PC-9 (cell line): ENCODE data around the gene FAM53C. TPM values are rescaled to one million over a fixed set of nuclear protein-coding genes. Genes with fewer than 3 reads are reported as not detected.

Experiments used
- BruUV-seq: library from RNA; stranded (reverse); fragments of 400-500 nt; replicated peaks from 2 replicates; lab custom pipeline; 2021; lab: Mats Ljungman, UMichigan
- CTCF ChIA-PET: fragments of 300-600 bp; sonication (Branson Sonifier 250); formaldehyde crosslinking; loops from one replicate; lab custom pipeline; 2022; ENCODE audit warnings: antibody characterized with exemption; lab: Charles Lee
- POLR2A ChIA-PET: fragments of 300-600 bp; sonication (Branson Sonifier 250); formaldehyde crosslinking; loops from one replicate; lab custom pipeline; 2022; ENCODE audit warnings: antibody characterized with exemption; ENCODE audit not compliant: unreplicated experiment; lab: Charles Lee
- DNase-seq, 2 experiments: peaks; one replicate each; pipeline versions ENCODE4 v3.0.0 to v3.0.0-alpha.2; 2015 to 2022; ENCODE audit warnings: mixed read lengths in 1 of 2
- H2AFZ ChIP-seq: fragments of 200-600 bp; sonication (generic); 2 replicates; pipeline ENCODE4 v1.8.1; 2017; ENCODE audit warnings: antibody characterized with exemption
- H3F3A ChIP-seq: fragments of 200-600 bp; sonication (generic); 2 replicates; pipeline ENCODE4 v1.8.1; 2017; ENCODE audit warnings: antibody characterized with exemption, mild to moderate bottlenecking, low read depth; ENCODE audit not compliant: insufficient read depth
- H3K27ac ChIP-seq: fragments of 200-600 bp; sonication (generic); 2 replicates; pipeline ENCODE4 v1.6.1; 2016; ENCODE audit warnings: mixed run types
- H3K27me3 ChIP-seq: fragments of 200-600 bp; sonication (generic); 2 replicates; pipeline ENCODE4 v1.6.1; 2016; ENCODE audit warnings: low read depth, mixed run types; ENCODE audit not compliant: insufficient read depth
- H3K36me3 ChIP-seq: fragments of 200-600 bp; sonication (generic); 2 replicates; pipeline ENCODE4 v1.6.1; 2016; ENCODE audit warnings: low read depth, mixed run types
- H3K4me1 ChIP-seq: fragments of 200-600 bp; sonication (generic); replicated peaks from 2 replicates; pipeline ENCODE4 v1.6.1; 2016; ENCODE audit warnings: mixed run types; ENCODE audit not compliant: insufficient read depth
- H3K4me2 ChIP-seq: fragments of 200-600 bp; sonication (generic); 2 replicates; pipeline ENCODE4 v1.6.1; 2017; ENCODE audit warnings: mixed run types
- H3K4me3 ChIP-seq: fragments of 200-600 bp; sonication (generic); 2 replicates; pipeline ENCODE4 v1.6.1; 2016; ENCODE audit warnings: mixed run types
- H3K79me2 ChIP-seq: fragments of 200-600 bp; sonication (generic); 2 replicates; pipeline ENCODE4 v1.6.1; 2017; ENCODE audit warnings: low read depth, mixed run types
- H3K9me2 ChIP-seq: fragments of 200-600 bp; sonication (generic); 2 replicates; pipeline ENCODE4 v1.8.1; 2017; ENCODE audit warnings: mild to moderate bottlenecking; ENCODE audit not compliant: insufficient read depth
- H3K9me3 ChIP-seq: fragments of 200-600 bp; sonication (generic); 2 replicates; pipeline ENCODE4 v1.8.1; 2016; ENCODE audit warnings: low read depth; ENCODE audit not compliant: insufficient read depth
- H4K20me1 ChIP-seq: fragments of 200-600 bp; sonication (generic); 2 replicates; pipeline ENCODE4 v1.8.1; 2017; ENCODE audit not compliant: insufficient read depth
- EZH2 ChIP-seq: fragments of 200-600 bp; sonication (generic); IDR thresholded peaks from 2 replicates; pipeline ENCODE4 v1.8.0; 2017; ENCODE audit warnings: antibody characterized with exemption, low read depth
- intact Hi-C: fragments of 100-400 bp; cut with micrococcal nuclease; formaldehyde crosslinking; loops from one replicate; pipeline ENCODE4 v1.10.0; 2022; ENCODE audit not compliant: unreplicated experiment
- total RNA-seq: library from RNA; stranded (reverse); gene quantifications from 2 replicates; pipeline ENCODE4 v1.2.3, GENCODE V29; 2021
- TF ChIP-seq, protein P1 (sequence below): fragments of 200-600 bp; sonication (generic); conservative IDR thresholded peaks from 2 replicates; pipeline ENCODE4 v1.6.1; 2017; ENCODE audit warnings: mixed run types, antibody characterized with exemption, mild to moderate bottlenecking, moderate library complexity

FAM53C gene
- total RNA-seq, 1 experiment from 2014 or later: 65.1 TPM

DNA sequence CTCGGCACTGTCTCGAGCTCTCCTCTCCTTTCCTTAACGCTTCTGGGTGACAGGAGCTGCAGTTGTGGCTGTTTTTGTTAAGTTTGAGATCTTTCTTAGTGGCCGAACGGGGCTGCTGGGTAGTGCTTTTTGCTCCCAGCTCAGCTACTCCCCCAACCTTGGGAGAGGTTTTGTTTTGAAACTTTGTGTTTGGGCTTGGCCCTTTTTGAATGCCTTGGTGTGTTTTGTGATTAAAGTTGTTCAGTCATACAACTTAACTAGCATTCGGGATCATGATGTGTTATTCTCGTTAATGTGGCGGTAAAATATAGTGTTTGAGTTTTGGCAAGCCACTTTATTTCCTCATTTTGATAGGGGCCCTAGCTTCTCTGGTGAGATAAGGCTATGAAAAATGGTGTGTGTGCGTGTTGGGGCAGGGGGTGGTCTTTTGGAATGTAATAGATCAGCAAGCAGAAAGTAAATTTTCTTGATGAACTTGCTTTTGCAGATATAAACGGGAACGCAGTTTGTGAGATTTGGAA is 15.6 kb downstream of the FAM53C start:
- ChIA-PET POLR2A (interaction anchor here (0.6 to 2.3 kb wide), 4 partner anchors 16 to 358 kb away, joined by 3 to 8 read pairs (median 6); partner anchors contain the start of genes CDC25C and FAM53C), CTCF (interaction anchor here (0.6 to 2.3 kb wide), 7 partner anchors 14 to 234 kb away, joined by 3 to 17 read pairs (median 3); partner anchors contain the start of genes CDC25C and FAM53C)
- Histone ChIP-seq H3K79me2 (peaks cover 57% of the 10 kb centered on the region), H3K27me3 (no peaks in the 10 kb centered on the region), H3K9me2 (no peaks in the 10 kb centered on the region), H3K4me1 (peaks cover 22% of the 10 kb centered on the region), H4K20me1 (peaks cover 32% of the 10 kb centered on the region; the same call in 1 of the 2 replicates), H2AFZ (peak overlapping the region; percentile 83), H3K9me3 (peaks cover 12% of the 10 kb centered on the region), H3K4me2 (peak overlapping the region; percentile 88), H3K4me3 (peak overlapping the region; percentile 79), H3K36me3 (peaks cover 7% of the 10 kb centered on the region; the same call in 1 of the 2 replicates), H3K27ac (peak overlapping the region; percentile 71), H3F3A (peaks cover 31% of the 10 kb centered on the region; the same call in 1 of the 2 replicates)
- intact Hi-C loops: loop anchor here (1.0 kb wide), 1 partner anchor 15 kb away; the partner anchor contains the start of gene FAM53C
- no peak for TF ChIP-seq EZH2
- TF ChIP-seq, protein P1, sequence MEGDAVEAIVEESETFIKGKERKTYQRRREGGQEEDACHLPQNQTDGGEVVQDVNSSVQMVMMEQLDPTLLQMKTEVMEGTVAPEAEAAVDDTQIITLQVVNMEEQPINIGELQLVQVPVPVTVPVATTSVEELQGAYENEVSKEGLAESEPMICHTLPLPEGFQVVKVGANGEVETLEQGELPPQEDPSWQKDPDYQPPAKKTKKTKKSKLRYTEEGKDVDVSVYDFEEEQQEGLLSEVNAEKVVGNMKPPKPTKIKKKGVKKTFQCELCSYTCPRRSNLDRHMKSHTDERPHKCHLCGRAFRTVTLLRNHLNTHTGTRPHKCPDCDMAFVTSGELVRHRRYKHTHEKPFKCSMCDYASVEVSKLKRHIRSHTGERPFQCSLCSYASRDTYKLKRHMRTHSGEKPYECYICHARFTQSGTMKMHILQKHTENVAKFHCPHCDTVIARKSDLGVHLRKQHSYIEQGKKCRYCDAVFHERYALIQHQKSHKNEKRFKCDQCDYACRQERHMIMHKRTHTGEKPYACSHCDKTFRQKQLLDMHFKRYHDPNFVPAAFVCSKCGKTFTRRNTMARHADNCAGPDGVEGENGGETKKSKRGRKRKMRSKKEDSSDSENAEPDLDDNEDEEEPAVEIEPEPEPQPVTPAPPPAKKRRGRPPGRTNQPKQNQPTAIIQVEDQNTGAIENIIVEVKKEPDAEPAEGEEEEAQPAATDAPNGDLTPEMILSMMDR: no peak
- BruUV-seq: TSS peak; percentile 37
- DNase-seq: no peak

DNA sequence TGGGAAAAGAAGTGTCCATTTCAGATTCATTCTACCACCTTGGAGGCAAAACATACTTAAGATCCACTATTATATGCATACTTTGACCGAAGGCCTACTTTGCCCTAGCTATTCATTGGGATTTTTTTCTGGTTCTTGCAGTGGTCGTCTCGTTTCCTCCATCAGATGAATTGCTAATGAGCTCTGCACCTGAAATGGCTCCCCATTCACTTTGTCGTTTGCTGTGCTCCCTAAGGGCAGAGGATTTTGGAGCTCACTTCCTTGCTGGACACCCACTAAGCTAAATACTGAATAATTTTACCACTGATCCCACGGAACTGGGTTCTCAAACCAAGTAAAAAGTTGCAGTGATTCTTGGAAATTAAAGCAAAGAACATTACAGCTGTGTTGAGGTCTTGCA is 16.3 kb downstream of the FAM53C start:
- H4K20me1 ChIP-seq: peaks cover 38% of the 10 kb centered on the region
- H3K4me2 ChIP-seq: peak overlapping the region; percentile 88
- H3K9me3 ChIP-seq: peaks cover 12% of the 10 kb centered on the region
- DNase-seq: no peak
- ChIA-PET CTCF (interaction anchor here (1.2 kb wide), 1 partner anchor 177 kb away, joined by 4 read pairs; no protein-coding TSS in a partner anchor), POLR2A (interaction anchor here (0.7 kb wide), 1 partner anchor 26 kb away, joined by 6 read pairs; no protein-coding TSS in a partner anchor)
- no peak for TF ChIP-seq EZH2
- TF ChIP-seq, protein P1: no peak
- peak overlapping the region; percentile 79 for H3K4me3 ChIP-seq
- 0 out of 2 replicates have a peak overlapping the region, but pooled peaks have one; percentile 71 for H3K27ac ChIP-seq
- H3K36me3 ChIP-seq: peaks cover 7% of the 10 kb centered on the region; the same call in 1 of the 2 replicates
- no TSS peak for BruUV-seq
- H2AFZ ChIP-seq: no peak overlapping the region
- peaks cover 22% of the 10 kb centered on the region for H3K4me1 ChIP-seq
- no peaks in the 10 kb centered on the region for H3K9me2 ChIP-seq
- intact Hi-C loops: no loop called here
- H3K79me2 ChIP-seq: peaks cover 63% of the 10 kb centered on the region
- H3F3A ChIP-seq: peaks cover 28% of the 10 kb centered on the region; the same call in 1 of the 2 replicates
- H3K27me3 ChIP-seq: no peaks in the 10 kb centered on the region

DNA sequence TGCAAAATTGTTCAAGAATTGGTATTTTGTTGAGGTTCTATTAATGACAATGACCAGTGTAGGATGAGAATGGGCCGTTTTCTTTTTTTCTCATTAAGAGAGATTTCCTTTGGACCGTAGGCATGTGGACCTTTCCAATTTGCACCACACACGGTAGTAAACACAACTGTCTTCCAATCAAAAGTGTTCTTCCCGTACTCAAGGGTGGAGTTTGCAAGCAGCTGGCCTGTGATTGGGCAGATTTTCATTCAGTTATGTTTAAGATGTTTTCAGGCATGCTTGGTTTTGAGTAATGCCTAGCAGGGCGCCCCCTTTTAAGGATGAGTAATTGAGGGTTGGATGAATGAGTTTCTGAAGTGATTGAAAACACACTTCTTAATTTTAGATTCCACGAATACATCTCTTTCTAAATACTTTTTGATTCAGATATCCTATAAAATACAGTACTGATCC is 16.9 kb downstream of the FAM53C start:
- Histone ChIP-seq H2AFZ (no peak overlapping the region), H3F3A (peaks cover 22% of the 10 kb centered on the region; the same call in 1 of the 2 replicates), H4K20me1 (peaks cover 43% of the 10 kb centered on the region), H3K4me2 (peak overlapping the region; percentile 88), H3K9me3 (peaks cover 12% of the 10 kb centered on the region), H3K79me2 (peaks cover 68% of the 10 kb centered on the region), H3K27me3 (no peaks in the 10 kb centered on the region), H3K4me1 (peaks cover 22% of the 10 kb centered on the region), H3K9me2 (no peaks in the 10 kb centered on the region), H3K4me3 (peak overlapping the region; percentile 79; the same call in 1 of the 2 replicates), H3K36me3 (peaks cover 5% of the 10 kb centered on the region; the same call in 1 of the 2 replicates), H3K27ac (no peak overlapping the region)
- BruUV-seq: no TSS peak
- TF ChIP-seq EZH2: no peak
- TF ChIP-seq, protein P1: no peak
- POLR2A ChIA-PET: interaction anchor here (0.7 kb wide), 2 partner anchors 17 to 27 kb away, joined by 6 to 14 read pairs; partner anchors contain the start of gene FAM53C
- peak in 1 of 2 experiments; percentile 72 for DNase-seq
- CTCF ChIA-PET: interaction anchor here (0.5 to 0.7 kb wide), 4 partner anchors 48 to 1430 kb away, joined by 3 to 24 read pairs (median 11); no protein-coding TSS in a partner anchor
- intact Hi-C loops: no loop called here
